Spleen (tissue), 7 donors: Measurements from ENCODE around the gene RNASEH2B.

ENCODE experiments used
- POLR2AphosphoS5 ChIP-seq, 3 donors: sonication (generic); formaldehyde crosslinking; IDR thresholded peaks; one replicate each; pipeline ENCODE4 v1.5.1; 2017; ENCODE audit warnings: antibody characterized with exemption in 3 of 3
- TF ChIP-seq, protein P1 (sequence below), 11 experiments: fragments of 200-600 bp in 7 of 11; fragments of 450-650 bp in 4 of 11; sonication (generic) in 4 of 11; IDR thresholded peaks in 8 of 11; conservative IDR thresholded peaks in 3 of 11; 1 replicate in 7 of 11; 2 replicates in 4 of 11; pipeline versions ENCODE4 v1.4.0 to v1.8.0; 2016 to 2021; ENCODE audit warnings: antibody characterized with exemption in 11 of 11, inconsistent platforms in 4 of 11, mild to moderate bottlenecking in 1 of 11
- donor health status: DM: no; HTN: no; CAD: no; lungs with moderate emphysema.
- donor health status: DM: no; HTN: no; CAD: no.
- donor health status: DM: no; HTN: no; CAD: no.

DNA sequence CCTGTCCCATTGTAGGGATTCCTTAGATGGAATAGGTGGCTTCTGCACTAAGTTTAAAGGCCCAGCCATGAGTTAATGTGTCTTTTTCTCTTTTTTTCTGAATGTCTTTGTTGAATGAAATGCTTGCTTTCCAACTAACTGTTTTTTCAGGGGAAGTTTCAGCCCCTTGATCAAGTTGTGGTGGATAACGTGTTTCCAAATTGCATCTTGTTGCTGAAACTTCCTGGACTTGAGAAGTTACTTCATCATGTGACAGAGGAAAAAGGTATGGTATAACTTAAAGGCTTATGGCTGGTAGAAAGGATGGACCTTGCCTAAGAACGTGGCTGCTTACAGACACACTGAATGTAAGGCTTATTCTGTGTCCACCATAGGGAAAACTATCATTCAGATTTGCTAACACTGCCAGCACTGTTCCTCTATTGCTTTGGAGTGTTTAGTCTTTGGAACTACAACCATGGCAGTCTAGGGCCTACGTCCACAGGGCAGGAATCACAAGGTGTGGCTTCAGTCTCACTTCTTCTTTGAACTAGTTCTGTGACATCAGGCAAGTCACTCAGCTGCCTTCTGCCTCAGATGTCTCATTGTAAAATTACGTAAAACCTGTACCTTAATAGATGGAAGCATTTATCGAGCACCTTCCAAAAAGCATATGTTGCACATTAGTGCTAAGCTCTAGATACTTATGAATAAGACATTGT lies 25.3 kb downstream of the RNASEH2B start:
- TF ChIP-seq, protein P1, sequence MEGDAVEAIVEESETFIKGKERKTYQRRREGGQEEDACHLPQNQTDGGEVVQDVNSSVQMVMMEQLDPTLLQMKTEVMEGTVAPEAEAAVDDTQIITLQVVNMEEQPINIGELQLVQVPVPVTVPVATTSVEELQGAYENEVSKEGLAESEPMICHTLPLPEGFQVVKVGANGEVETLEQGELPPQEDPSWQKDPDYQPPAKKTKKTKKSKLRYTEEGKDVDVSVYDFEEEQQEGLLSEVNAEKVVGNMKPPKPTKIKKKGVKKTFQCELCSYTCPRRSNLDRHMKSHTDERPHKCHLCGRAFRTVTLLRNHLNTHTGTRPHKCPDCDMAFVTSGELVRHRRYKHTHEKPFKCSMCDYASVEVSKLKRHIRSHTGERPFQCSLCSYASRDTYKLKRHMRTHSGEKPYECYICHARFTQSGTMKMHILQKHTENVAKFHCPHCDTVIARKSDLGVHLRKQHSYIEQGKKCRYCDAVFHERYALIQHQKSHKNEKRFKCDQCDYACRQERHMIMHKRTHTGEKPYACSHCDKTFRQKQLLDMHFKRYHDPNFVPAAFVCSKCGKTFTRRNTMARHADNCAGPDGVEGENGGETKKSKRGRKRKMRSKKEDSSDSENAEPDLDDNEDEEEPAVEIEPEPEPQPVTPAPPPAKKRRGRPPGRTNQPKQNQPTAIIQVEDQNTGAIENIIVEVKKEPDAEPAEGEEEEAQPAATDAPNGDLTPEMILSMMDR (IDR thresholded peaks at IDR 0.05 in 8 of 11, conservative IDR thresholded peaks at IDR 0.05 in 3 of 11), result no peak
- TF ChIP-seq POLR2AphosphoS5 (IDR thresholded peaks at IDR 0.05), result no peak
